GM10266 (cell line): ENCODE measurements around the gene SERGEF.

Experiments used
- DNase-seq: peaks from one replicate; pipeline ENCODE4 v3.0.0; 2012; ENCODE audit errors: extremely low spot score
- TF ChIP-seq, protein P1 (sequence below): IDR thresholded peaks from 2 replicates; pipeline ENCODE4 v1.5.1; 2012; ENCODE audit warnings: mild to moderate bottlenecking, low read depth; ENCODE audit not compliant: control insufficient read depth, insufficient read depth; ENCODE audit errors: missing control alignments

Gene SERGEF

DNA sequence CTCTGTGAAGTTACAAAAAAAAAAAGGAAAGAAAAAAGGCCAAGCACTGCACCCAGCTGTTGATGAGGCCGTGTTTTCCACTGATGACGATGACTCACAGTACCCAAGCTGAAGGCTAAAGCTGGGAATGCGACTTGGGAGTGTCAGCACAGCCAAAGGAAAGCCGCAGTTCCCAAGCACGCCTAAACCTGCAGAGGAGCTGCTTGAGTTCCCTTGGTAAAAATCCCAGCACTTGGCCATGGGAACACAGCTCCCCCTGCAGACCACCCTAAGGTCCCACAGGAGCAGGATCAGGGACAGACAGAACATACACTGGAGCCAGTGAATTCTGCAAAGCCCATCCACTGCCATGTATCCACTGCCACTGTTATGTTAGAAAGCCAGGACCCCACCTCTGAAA lies 39.9 kb downstream of the SERGEF start:
- TF ChIP-seq, protein P1, sequence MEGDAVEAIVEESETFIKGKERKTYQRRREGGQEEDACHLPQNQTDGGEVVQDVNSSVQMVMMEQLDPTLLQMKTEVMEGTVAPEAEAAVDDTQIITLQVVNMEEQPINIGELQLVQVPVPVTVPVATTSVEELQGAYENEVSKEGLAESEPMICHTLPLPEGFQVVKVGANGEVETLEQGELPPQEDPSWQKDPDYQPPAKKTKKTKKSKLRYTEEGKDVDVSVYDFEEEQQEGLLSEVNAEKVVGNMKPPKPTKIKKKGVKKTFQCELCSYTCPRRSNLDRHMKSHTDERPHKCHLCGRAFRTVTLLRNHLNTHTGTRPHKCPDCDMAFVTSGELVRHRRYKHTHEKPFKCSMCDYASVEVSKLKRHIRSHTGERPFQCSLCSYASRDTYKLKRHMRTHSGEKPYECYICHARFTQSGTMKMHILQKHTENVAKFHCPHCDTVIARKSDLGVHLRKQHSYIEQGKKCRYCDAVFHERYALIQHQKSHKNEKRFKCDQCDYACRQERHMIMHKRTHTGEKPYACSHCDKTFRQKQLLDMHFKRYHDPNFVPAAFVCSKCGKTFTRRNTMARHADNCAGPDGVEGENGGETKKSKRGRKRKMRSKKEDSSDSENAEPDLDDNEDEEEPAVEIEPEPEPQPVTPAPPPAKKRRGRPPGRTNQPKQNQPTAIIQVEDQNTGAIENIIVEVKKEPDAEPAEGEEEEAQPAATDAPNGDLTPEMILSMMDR: peak; percentile 22
- DNase-seq: no peak

DNA sequence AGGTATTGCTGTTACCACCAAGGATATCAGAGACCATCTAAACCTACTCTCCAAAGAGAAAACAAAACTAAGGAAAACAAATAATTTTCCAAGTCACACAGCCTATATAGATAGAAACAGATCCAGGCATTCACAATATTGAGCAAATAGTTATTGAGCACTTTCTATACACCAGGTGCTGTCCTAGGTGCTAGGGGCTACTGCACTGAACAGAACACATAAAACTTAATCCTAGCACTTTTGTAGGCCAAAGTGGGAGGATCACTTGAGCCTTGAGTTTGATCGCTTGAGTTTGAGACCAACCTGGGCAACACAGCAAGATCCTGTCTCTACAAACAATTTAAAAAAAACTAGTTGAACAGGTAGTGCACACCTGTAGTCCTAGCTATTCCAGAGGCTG lies 44.6 kb downstream of the SERGEF start:
- TF ChIP-seq, protein P1: no peak
- no peak for DNase-seq

DNA sequence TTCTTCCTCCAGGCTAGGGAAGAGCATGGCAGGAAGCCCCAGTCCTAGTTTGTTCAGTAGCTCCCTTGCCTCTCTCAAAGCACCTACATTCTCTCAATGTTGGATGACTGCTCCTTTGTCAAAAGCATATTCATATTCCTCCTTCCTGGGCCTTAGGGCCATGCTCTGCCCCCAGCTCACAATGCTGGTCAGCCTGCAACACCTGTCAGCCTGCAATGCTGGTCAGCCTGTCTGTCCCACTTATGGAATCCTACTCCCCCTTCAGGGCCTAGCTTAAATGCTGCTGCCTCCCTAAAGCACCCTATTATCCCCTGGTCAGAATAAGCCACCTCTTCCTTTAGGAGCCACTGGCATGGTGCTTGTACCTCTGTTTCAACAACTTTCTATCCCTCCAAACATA lies 45.2 kb downstream of the SERGEF start:
- no peak for DNase-seq
- TF ChIP-seq, protein P1: no peak

DNA sequence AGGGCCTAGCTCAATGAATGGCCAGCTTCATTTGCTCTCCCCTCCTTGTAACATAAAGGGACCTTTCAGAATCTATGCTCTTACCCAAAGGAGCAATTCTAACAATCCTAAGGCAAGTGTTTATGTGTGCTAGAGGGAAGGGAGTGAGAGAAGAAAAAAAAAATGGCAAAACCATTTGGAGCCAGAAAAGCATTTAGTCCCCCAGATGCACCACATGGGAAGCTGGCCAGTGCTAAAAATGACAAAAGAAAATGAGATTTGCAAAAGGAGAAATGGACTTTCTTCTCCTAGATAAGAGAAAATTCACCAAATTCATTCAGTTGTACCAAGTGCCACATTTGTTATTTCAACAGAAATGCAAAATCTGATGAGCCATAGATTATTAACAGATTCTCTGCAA lies 52.8 kb downstream of the SERGEF start:
- TF ChIP-seq, protein P1: no peak
- DNase-seq: no peak

DNA sequence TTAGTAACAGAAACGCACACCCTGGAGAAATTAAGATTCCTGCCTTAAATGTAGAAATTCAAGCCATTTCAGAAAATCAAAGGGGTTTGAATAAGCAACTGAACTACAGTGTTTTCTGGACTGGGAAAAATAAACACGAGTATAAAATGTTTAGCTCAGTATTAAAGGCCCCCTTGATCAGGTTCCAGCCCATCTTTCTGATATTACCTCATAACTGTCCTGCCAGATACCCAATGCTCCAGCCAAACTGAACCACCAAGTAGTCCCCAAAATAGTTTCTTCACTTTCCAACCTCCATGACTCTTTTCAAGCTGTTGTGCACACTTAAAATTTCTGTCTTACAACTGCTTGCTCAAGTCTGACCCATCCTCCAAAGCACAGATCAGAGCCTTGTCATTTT lies 54.4 kb downstream of the SERGEF start:
- TF ChIP-seq, protein P1: no peak
- DNase-seq: no peak

DNA sequence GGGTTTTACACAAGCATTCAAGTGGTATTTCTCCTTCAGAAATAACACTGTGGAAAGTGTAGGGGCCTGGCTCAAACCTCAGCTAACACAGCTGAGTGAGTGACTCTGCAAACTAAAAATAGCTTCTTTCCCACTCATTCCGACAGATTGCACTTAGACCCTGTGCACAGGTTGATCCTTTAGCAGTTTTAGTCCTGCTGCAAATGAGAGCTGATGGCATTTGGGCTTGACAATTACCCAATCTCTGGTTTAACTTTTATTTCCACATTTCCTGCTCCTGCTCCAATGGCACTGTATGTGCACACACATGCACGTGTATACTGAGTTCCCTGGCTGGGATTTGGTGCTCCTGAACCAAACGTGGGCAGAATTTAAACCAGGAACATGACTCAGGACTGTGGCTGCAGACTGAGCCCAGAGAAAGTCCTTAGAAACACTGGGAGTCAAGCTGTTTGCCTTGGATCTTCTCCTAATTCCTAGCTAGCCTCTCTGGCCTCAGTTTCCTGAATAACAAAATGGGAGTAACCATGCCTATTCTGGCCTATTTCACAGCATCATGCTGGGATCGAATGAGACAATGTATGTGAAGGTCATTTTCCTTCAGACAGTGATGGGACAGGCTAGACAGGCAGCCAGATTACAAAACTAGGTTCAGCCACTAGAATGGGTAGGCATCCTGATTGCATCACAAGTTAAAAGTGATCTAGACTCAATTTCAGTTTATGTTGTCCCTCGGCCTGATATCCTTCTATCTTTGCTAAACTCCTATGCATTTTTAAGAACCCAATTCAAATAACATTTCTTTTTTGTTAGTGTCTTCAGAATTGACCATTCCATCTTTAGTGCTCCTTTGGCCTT lies 58.2 kb downstream of the SERGEF start:
- TF ChIP-seq, protein P1: no peak
- no peak for DNase-seq

DNA sequence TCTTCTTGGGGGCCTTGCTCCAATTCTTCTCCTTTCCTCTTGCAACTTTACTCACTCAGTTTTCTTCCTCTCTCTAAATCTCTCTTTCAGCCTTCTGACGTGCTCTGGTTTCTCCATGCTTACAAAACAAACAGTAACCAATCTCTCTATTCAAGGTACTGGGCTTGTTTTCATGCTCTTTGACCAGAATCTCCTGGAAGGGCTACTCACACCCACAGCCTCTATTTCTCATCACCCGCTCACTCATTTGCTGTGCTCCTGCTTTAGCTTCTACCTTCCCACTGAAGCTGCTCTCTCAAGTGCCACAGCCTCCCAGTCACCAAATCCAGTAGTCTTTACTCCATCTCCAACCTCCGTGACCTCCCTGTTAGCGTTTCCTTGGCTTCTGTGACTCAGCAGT lies 60.4 kb downstream of the SERGEF start:
- DNase-seq: no peak
- TF ChIP-seq, protein P1: no peak
